Liver (tissue), 9 donors: ENCODE results near the gene EVX1. TPM values are rescaled to one million over a fixed set of nuclear protein-coding genes. Genes with fewer than 3 reads are reported as not detected.

ENCODE experiments used
- DNase-seq: peaks from one replicate; pipeline ENCODE4 v3.0.0-alpha.2; 2017; ENCODE audit warnings: low spot score
- H3K27ac ChIP-seq, 2 donors: one replicate each; pipeline ENCODE4 v1.7.0; 2013; ENCODE audit warnings: inconsistent platforms in 2 of 2, low read length in 2 of 2, control low read depth in 1 of 2, low read depth in 1 of 2, mild to moderate bottlenecking in 1 of 2
- H3K27me3 ChIP-seq, 4 donors: one replicate each; pipeline versions ENCODE4 v1.6.1 to v1.7.0; 2013; ENCODE audit warnings: low read length in 3 of 4, inconsistent platforms in 1 of 4, mild to moderate bottlenecking in 1 of 4, moderate library complexity in 1 of 4; ENCODE audit not compliant: control insufficient read depth in 4 of 4, insufficient read depth in 4 of 4
- H3K36me3 ChIP-seq, 4 donors: one replicate each; pipeline versions ENCODE4 v1.6.1 to v1.7.0; 2013; ENCODE audit warnings: low read length in 3 of 4, mild to moderate bottlenecking in 3 of 4, low read depth in 1 of 4, moderate library complexity in 1 of 4; ENCODE audit not compliant: control insufficient read depth in 4 of 4, insufficient read depth in 3 of 4
- H3K4me1 ChIP-seq, 4 donors: one replicate each; pipeline versions ENCODE4 v1.6.1 to v1.7.0; 2013; ENCODE audit warnings: low read length in 3 of 4, mild to moderate bottlenecking in 3 of 4, moderate library complexity in 1 of 4; ENCODE audit not compliant: control insufficient read depth in 4 of 4, insufficient read depth in 4 of 4
- H3K4me3 ChIP-seq, 3 donors: one replicate each; pipeline versions ENCODE4 v1.6.1 to v1.7.0; 2013; ENCODE audit warnings: low read length in 3 of 3, control low read depth in 1 of 3, low read depth in 1 of 3, mild to moderate bottlenecking in 1 of 3
- H3K9ac ChIP-seq, 2 donors: one replicate each; pipeline ENCODE4 v1.7.0; 2013; ENCODE audit warnings: low read length in 2 of 2, mild to moderate bottlenecking in 2 of 2, moderate library complexity in 2 of 2, control low read depth in 1 of 2, low read depth in 1 of 2
- H3K9me3 ChIP-seq, 4 donors: one replicate each; pipeline versions ENCODE4 v1.6.1 to v1.7.0; 2013; ENCODE audit warnings: low read length in 3 of 4; ENCODE audit not compliant: control insufficient read depth in 4 of 4
- ATF3 ChIP-seq: IDR thresholded peaks from 2 replicates; pipeline ENCODE4 v1.6.1; 2016; ENCODE audit warnings: antibody characterized with exemption
- CTCF ChIP-seq: fragments of 150-350 bp; IDR thresholded peaks from 2 replicates; pipeline ENCODE4 v1.5.1; 2017; ENCODE audit warnings: improper control_type of control experiment, low read depth, low read length; ENCODE audit not compliant: missing input control
- EGR1 ChIP-seq, 2 donors: IDR thresholded peaks; 2 replicates each; pipeline ENCODE4 v1.6.1; 2016 to 2018; ENCODE audit warnings: antibody characterized with exemption in 2 of 2, low read depth in 2 of 2
- FOXA1 ChIP-seq: IDR thresholded peaks from 2 replicates; pipeline ENCODE4 v1.6.1; 2016; ENCODE audit warnings: antibody characterized with exemption
- FOXA2 ChIP-seq: IDR thresholded peaks from 2 replicates; pipeline ENCODE4 v1.6.1; 2016; ENCODE audit warnings: antibody characterized with exemption
- GABPA ChIP-seq, 2 donors: IDR thresholded peaks in 1 of 2; conservative IDR thresholded peaks in 1 of 2; 2 replicates each; pipeline ENCODE4 v1.6.1; 2016; ENCODE audit warnings: antibody characterized with exemption in 2 of 2, mild to moderate bottlenecking in 1 of 2, moderate library complexity in 1 of 2
- HNF4A ChIP-seq, 2 donors: conservative IDR thresholded peaks; 2 replicates each; pipeline ENCODE4 v1.6.1; 2016; ENCODE audit warnings: antibody characterized with exemption in 2 of 2, mild to moderate bottlenecking in 2 of 2
- HNF4G ChIP-seq: IDR thresholded peaks from 2 replicates; pipeline ENCODE4 v1.6.1; 2016; ENCODE audit warnings: antibody characterized with exemption
- JUND ChIP-seq, 2 donors: IDR thresholded peaks; 2 replicates each; pipeline ENCODE4 v1.6.1; 2016; ENCODE audit warnings: antibody characterized with exemption in 2 of 2
- MAX ChIP-seq: IDR thresholded peaks from 2 replicates; pipeline ENCODE4 v1.6.1; 2016; ENCODE audit warnings: antibody characterized with exemption
- NR2F2 ChIP-seq: IDR thresholded peaks from 2 replicates; pipeline ENCODE4 v1.6.1; 2016; ENCODE audit warnings: antibody characterized with exemption
- RAD21 ChIP-seq, 2 donors: IDR thresholded peaks; 2 replicates each; pipeline ENCODE4 v1.6.1; 2016; ENCODE audit warnings: antibody characterized with exemption in 2 of 2, mild to moderate bottlenecking in 2 of 2
- REST ChIP-seq: IDR thresholded peaks from 2 replicates; pipeline ENCODE4 v1.6.1; 2016; ENCODE audit warnings: antibody characterized with exemption, mild to moderate bottlenecking
- RXRA ChIP-seq, 2 donors: IDR thresholded peaks; 2 replicates each; pipeline ENCODE4 v1.6.1; 2017 to 2018; ENCODE audit warnings: antibody characterized with exemption in 2 of 2, mild to moderate bottlenecking in 1 of 2
- SP1 ChIP-seq: IDR thresholded peaks from 2 replicates; pipeline ENCODE4 v1.6.1; 2018; ENCODE audit warnings: antibody characterized with exemption, mild to moderate bottlenecking
- TAF1 ChIP-seq: conservative IDR thresholded peaks from 2 replicates; pipeline ENCODE4 v1.6.1; 2016; ENCODE audit warnings: antibody characterized with exemption, mild to moderate bottlenecking
- YY1 ChIP-seq: IDR thresholded peaks from 2 replicates; pipeline ENCODE4 v1.6.1; 2016; ENCODE audit warnings: antibody characterized with exemption, mild to moderate bottlenecking
- ZBTB33 ChIP-seq: IDR thresholded peaks from 2 replicates; pipeline ENCODE4 v1.6.1; 2016; ENCODE audit warnings: antibody characterized with exemption
- WGBS: extraction: QIAGEN DNeasy Blood & Tissue Kit; methylation state at CpG from one replicate; pipeline ENCODE4 v1.1.7; 2013; 5-methylcytosine and 5-hydroxymethylcytosine counted together
- polyA plus RNA-seq, 2 donors: library from polyadenylated mRNA; stranded (reverse) in 1 of 2; unstranded in 1 of 2; fragments of 200-250 nt in 1 of 2; fragments of >200 nt in 1 of 2; fragmentation: Nextera tagmentation in 1 of 2; extraction: Ambion mirVana in 1 of 2; gene quantifications; one replicate each; pipeline versions ENCODE4 v1.2.1 to v1.2.3, GENCODE V29; 2013 to 2015
- total RNA-seq, 2 donors: library from RNA; depleted of rRNA; stranded (reverse); fragments of >200 nt; gene quantifications; one replicate each; pipeline ENCODE4 v1.2.3, GENCODE V29; 2014
- donor health status: healthy.
- donor health status: healthy.
- donor health status: healthy.
- donor health status: healthy.
- donor health status: healthy.

The EVX1 gene
- total and polyA plus RNA-seq, 4 donors = not detected

GRCh38 chr7:27203365-27203953, 39.1 kb upstream of the EVX1 start:
- no peak overlapping the region for H3K27ac ChIP-seq
- H3K27me3 ChIP-seq = peaks cover 5 to 52% (median 24%) of the 10 kb centered on the region in 4 donors
- H3K4me3 ChIP-seq = no peak overlapping the region
- WGBS = 17% methylated on average over 10 of the region's 10 CpGs
- no peaks in the 10 kb centered on the region for H3K36me3 ChIP-seq
- no peak overlapping the region for H3K9ac ChIP-seq
- peaks cover 0 to 9% (median 0%) of the 10 kb centered on the region in 4 donors for H3K9me3 ChIP-seq
- peak; percentile 26 for DNase-seq
- no peak for TF ChIP-seq JUND (IDR thresholded peaks at IDR 0.05)
- TF ChIP-seq GABPA (IDR thresholded peaks at IDR 0.05 in 1 of 2, conservative IDR thresholded peaks at IDR 0.05 in 1 of 2) = no peak
- no peak for TF ChIP-seq NR2F2
- TF ChIP-seq RAD21 (IDR thresholded peaks at IDR 0.05) = no peak
- TF ChIP-seq CTCF = no peak
- no peak for TF ChIP-seq HNF4A (conservative IDR thresholded peaks at IDR 0.05)
- no peak for TF ChIP-seq FOXA2
- TF ChIP-seq MAX = no peak
- TF ChIP-seq YY1 = no peak
- TF ChIP-seq ATF3 = no peak
- no peak for TF ChIP-seq RXRA (IDR thresholded peaks at IDR 0.05)
- TF ChIP-seq HNF4G = no peak
- TF ChIP-seq SP1 = no peak
- TF ChIP-seq ZBTB33 = no peak
- no peak for TF ChIP-seq EGR1 (IDR thresholded peaks at IDR 0.05; ENCODE audit: low read depth in 2 of 2)
- no peak for TF ChIP-seq REST
- no peak for TF ChIP-seq TAF1
- TF ChIP-seq FOXA1 = no peak
- peaks cover 17 to 34% (median 29%) of the 10 kb centered on the region in 4 donors for H3K4me1 ChIP-seq
